HuH-7 (cell line): ENCODE measurements around the gene LARGE2.

Experiments used
- DNase-seq: peaks from one replicate; pipeline ENCODE4 v3.0.0; 2011; ENCODE audit warnings: low spot score

Gene LARGE2

GRCh38 chr11:45930031-45930794 is 7.8 kb downstream of the LARGE2 start:
- no peak for DNase-seq

GRCh38 chr11:45930951-45931570 is 8.6 kb downstream of the LARGE2 start:
- no peak for DNase-seq

GRCh38 chr11:45931739-45932138 is 9.3 kb downstream of the LARGE2 start:
- no peak for DNase-seq

GRCh38 chr11:45932217-45932616 is 9.8 kb downstream of the LARGE2 start:
- DNase-seq = no peak

GRCh38 chr11:45933131-45933831 is 10.8 kb downstream of the LARGE2 start:
- DNase-seq = no peak

DNA sequence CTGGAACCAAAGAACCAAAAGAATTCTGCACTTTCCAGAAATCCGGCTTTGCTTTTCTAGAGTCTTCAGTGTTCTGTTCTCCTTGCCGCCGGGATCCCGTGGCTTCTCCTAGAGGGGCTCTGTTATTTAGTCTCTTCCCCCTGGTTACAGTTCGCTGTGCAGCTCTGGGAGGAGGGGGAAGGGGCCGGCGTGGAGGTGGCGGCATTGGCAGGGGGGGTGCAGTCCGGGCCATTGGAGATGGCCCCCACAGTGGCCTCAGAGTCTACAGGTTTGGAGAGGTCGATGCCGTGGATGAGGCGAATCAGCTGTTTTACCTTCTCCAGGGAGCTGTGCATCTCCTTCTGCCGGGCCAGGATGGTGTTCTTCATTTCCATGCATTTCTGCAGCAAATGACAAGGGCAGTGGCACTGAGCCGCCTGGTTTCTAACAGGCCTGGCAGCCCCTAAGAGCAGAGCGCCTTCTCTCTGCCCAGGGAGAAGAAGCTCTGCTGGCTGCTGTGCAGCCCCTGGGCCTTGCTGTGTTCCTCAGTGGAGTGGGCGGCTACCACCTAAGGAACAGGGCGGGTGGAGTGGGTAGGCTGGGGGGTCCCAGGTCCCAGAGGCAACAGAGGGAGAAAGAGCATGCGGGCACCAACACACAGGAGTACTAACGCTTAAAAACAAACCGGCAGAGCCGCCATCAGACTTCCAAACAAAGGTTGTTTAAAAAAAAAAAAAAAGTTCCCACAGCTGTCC is 11.6 kb downstream of the LARGE2 start:
- no peak for DNase-seq

DNA sequence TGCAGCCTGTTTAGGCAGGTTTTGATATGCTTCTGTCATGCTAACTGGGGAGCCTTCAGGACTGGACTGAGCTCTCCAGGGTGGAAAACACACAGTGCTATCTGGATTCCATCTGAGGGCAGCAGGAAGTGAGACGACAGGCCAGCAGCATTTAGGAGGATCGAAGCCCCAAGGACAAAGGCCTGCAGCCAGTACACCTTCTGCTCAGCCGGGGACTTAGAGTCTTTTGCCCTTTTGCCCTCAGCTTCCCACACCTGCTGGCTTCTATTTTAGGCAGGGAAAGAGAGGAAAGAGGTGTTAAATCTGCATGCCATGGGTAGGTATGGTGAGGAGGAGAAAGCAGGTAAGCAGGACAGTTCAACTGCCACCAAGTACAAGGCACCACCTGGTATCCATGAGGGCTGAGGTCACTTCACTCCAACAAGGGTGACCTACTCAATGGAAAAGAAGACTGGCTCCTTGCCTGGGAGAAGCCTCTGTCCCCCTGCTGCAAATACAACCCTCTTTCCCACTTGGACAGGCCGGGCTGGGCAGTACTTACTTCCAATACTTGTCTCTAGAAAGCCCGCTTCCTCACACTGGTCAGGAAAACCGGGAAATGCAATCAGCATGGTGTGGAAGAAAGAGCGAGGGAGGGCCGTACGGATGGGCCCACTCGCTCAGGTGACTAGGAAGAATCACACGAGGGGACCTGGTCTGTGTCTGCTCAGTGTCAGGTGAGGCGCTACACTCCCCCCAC is 12.3 kb downstream of the LARGE2 start:
- DNase-seq = no peak

DNA sequence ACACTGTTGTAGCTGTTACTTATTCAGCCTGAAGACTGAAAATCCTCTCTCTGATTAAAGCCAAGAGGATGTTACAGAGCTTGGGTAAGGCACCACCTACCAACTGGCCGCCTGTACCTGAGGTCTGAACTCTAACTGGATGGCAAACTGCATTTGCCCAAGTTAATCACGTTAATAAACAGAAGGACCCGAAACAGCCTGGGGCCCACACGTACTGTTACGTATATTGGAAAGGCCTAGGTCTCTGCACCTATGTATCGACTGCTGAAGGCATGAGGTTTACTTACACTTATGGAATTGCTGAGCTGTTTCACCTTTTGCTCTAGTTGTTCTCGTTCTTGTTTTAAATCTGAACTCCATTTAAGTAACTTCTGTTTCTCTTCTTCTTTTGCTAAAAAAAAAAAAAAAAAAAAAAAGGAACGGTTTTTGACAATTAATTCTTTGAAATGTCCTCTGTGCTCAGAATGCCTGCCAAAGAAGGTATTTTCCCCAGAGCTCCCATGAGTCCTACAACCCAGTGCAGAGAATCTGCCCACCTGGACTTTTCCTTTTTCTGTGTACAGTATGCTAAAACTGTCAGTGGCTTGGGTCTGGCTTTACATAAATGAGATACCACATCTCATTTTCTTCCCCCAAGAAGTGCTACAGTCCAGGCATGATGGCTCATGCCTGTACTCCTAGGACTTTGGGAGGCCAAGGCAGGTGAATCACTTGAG is 13.1 kb downstream of the LARGE2 start:
- no peak for DNase-seq

- no peak for DNase-seq
Measured at GRCh38 chr11:45936511-45937054, 14.1 kb downstream of the LARGE2 start.

- no peak for DNase-seq
Measured at GRCh38 chr11:45937916-45938315, 15.5 kb downstream of the LARGE2 start.

DNA sequence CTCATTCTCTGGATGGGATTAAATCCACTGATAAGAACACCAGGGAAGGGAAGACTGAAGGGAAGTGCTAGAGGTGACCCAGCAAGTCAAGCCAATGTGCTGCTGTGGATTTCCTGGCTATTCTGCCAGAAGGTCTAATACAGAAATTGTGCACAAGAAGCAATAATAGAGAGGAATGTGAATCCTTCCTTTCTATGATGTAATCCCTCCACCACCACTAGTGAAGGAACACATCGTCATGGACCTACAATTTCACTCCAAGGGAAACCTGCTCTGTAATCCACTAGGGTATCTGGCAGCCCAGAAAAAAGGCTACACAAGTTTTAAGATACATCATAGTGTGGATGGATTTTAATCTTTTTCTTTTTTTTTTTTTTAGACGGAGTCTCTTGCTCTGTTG is 17.4 kb downstream of the LARGE2 start:
- DNase-seq = no peak

GRCh38 chr11:45941285-45941684 is 18.8 kb downstream of the LARGE2 start:
- DNase-seq = no peak

DNA sequence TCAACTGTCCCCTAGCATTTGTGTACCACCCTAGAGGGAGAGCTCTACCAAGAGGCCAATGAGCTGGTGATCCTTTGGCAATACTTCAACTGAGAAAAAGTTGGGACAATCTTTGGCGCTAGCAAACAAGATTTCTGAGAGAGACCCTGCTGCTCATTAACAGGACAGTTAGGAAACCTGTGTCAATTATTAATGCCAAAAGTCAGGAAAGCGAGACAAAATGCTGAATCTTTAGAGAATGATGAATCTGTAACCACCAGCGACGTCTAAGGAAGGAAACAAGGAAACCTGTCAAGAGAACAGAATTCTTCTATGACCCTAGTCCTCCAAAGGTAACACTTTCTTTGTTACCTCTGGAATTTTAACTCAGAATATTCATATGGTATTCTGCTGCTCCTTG is 19.9 kb downstream of the LARGE2 start:
- no peak for DNase-seq

GRCh38 chr11:45945397-45945999 is 23.0 kb downstream of the LARGE2 start:
- no peak for DNase-seq

DNA sequence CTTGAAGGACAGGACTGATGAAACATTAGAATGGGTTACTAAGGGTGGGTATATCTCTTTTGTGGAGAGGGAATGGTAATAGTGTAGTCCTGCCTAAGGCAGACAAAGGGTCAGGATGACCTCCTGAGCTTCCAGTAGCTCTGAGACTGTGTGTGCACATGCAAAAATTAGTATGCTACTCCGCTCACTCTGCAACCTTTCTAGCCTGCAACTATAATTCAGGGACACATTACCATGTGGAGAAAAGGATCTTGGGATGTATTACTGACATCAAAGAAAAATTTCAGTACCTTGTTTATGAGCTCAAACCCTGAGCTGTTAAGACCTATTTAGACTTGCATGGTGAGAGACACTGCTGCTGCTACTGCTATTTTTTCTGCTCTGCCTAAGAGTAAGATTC is 25.4 kb downstream of the LARGE2 start:
- no peak for DNase-seq

- DNase-seq = no peak
Measured at GRCh38 chr11:45948356-45948755, 25.9 kb downstream of the LARGE2 start.

GRCh38 chr11:45949992-45950407 is 27.5 kb downstream of the LARGE2 start:
- no peak for DNase-seq

DNA sequence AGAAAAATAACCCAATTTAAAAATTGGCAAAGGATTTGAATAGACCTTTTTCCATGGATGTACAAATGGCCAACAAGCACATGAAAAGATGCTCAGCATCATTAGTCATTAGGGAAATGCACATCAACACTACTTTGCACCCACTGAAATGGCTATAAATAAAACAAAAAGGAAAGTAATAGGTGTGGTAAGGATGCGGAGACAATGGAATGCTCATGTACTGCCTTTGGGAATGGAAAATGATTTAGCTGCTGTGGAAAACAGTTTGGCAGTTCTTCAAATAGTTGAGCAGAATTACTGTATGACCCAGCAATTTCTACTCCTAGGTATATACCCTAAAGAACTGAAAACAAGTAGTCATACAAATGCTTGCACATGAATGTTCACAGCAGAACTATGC is 37.4 kb downstream of the LARGE2 start:
- no peak for DNase-seq

DNA sequence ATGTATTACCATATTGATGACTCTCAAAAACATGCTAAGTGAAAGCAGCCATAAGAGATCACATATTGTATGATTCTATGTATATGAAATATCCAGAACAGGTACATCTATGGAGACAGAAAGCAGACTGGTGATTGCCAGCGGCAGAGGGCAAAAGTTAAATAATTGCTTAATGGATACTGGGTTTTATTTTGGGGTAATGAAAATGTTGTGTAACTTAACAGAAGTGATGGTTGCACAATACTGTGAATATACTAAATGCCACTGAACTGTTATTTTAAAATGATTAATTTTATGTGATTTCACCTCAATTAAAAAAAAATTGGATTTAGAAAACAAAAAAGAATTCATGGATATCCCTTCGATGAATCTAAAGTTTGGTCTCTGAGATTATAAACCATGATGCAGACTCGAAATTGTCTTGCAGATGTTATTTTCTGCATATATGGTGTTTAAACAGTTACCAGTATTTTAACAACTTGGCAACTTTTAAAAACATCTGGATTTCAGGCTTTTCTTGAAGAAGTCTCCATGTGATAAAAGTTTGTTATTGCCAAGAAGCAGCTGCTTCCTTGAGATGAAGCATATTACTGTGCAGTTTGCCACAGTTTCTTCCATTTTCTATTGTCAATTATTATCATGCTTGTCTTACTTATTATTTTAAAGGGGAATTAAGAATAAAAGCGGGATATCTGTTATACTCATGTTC is 38.1 kb downstream of the LARGE2 start:
- no peak for DNase-seq

GRCh38 chr11:45961751-45962240 is 39.3 kb downstream of the LARGE2 start:
- DNase-seq = no peak
